Measurements from ENCODE around the gene PPP6R2.

- TF ChIP-seq CTCF (IDR thresholded peaks at IDR 0.05), result no peak
- no peak for TF ChIP-seq POLR2A (IDR thresholded peaks at IDR 0.05)
Observed at GRCh38 chr22:50406416-50407170, 63.5 kb downstream of the PPP6R2 start.

All from thyroid gland (tissue), 4 donors.